Measurements from ENCODE around the gene TBK1. TPM values are rescaled to one million over a fixed set of nuclear protein-coding genes. Genes with fewer than 3 reads are reported as not detected.

The TBK1 gene
- total and polyA plus RNA-seq, 10 of the 15 experiments (the other 5 are each of a cell fraction or from before 2014, with no cell fraction given): 13.4 to 49.3 (median 37.7) TPM

DNA sequence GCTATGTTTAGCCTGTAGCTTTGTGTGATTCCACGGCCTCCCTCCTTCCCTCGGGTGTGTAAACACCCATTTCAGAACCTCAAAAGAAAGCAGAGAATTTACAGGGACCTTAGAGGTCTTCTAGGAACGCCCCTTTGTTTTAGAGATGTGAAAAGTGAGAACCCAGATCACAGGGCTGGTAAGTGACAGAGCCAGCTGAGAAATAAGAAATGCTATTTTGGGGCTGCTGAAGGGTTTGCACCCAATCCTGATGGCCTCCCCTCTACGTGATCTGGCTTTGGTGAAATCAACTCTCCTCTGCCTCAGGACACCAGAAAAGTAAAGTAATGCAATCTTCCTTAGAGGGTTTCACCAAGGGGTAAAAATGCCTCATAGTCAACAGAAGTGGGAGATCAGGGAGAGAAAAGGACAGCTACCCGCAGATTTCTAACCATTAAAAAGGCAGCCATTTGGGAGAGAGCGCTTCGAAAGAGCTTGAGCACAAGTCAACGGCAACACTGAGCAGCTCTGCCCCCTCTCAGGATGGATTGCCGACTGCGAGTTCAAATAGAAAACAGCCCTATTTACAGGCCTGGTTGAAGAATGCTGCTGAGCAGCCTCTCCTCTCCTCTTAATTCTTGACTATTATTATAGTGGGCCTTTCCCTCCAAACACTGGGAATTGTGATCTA lies 79.9 kb downstream of the TBK1 start:
- no TSS peak for BruUV-seq (replicated peaks)
- in situ Hi-C loops (cut with MboI): no loop called here

More for the DNA sequence above, 79.9 kb downstream of the TBK1 start:
- H4K20me1 ChIP-seq (ENCODE audit: control insufficient read depth, insufficient read depth): no peaks in the 10 kb centered on the region
- TF ChIP-seq CHD4 (IDR thresholded peaks at IDR 0.05): no peak
- no peak for TF ChIP-seq PAX5 (IDR thresholded peaks at IDR 0.05; ENCODE audit: borderline replicate concordance, low read depth, low read length)
- TF ChIP-seq ZNF687 (IDR thresholded peaks at IDR 0.05): no peak
- no peak for TF ChIP-seq MEF2A (IDR thresholded peaks at IDR 0.05; ENCODE audit: insufficient read depth, low read depth, low read length)
- TF ChIP-seq SMARCA5 (IDR thresholded peaks at IDR 0.05): no peak
- no peak for TF ChIP-seq RUNX3 (IDR thresholded peaks at IDR 0.05; ENCODE audit: low read length)
- H3K27me3 ChIP-seq (replicated peaks in 1 of 2; ENCODE audit: control insufficient read depth in 2 of 2, insufficient read depth in 2 of 2, low read length in 1 of 2): no peaks in the 10 kb centered on the region
- H3K4me3 ChIP-seq: no peak overlapping the region
- ATAC-seq: peak; percentile 37; the same call in 2 of the 3 replicates
- no peak overlapping the region for H3K9ac ChIP-seq (ENCODE audit: control insufficient read depth, insufficient read depth, low read length)
- H3K9me3 ChIP-seq (replicated peaks; ENCODE audit: control insufficient read depth, insufficient read depth, low read length): no peaks in the 10 kb centered on the region
- H3K36me3 ChIP-seq (ENCODE audit: control insufficient read depth in 2 of 2, insufficient read depth in 2 of 2, low read length in 1 of 2): no peaks in the 10 kb centered on the region
- no peak for DNase-seq (ENCODE audit: low read depth, low spot score)
- intact Hi-C loops (cut with micrococcal nuclease; ENCODE audit: unreplicated experiment): no loop called here
- no peak overlapping the region for H2AFZ ChIP-seq (ENCODE audit: control insufficient read depth, low read depth, low read length)
- no peaks in the 10 kb centered on the region for H3K4me1 ChIP-seq (ENCODE audit: control insufficient read depth, insufficient read depth, low read length)
- ChIA-PET SMC1A (ENCODE audit: uncharacterized antibody, unreplicated experiment) (interaction anchor here (3.2 kb wide), 1 partner anchor 17 kb away, joined by 14 read pairs; no protein-coding TSS in a partner anchor), RAD21 (ENCODE audit: unreplicated experiment) (interaction anchor here (0.9 kb wide), 1 partner anchor 17 kb away, joined by 3 read pairs; no protein-coding TSS in a partner anchor), POLR2A (no interaction called here), CTCF (interaction anchor here (0.6 to 1.7 kb wide), 2 partner anchors 9 to 65 kb away, joined by 3 read pairs; no protein-coding TSS in a partner anchor)
- H3K4me2 ChIP-seq (ENCODE audit: control insufficient read depth, insufficient read depth): no peak overlapping the region
- no peak overlapping the region for H3K27ac ChIP-seq (ENCODE audit: control insufficient read depth, insufficient read depth)
- H3K79me2 ChIP-seq (ENCODE audit: control insufficient read depth, insufficient read depth, low read length): no peaks in the 10 kb centered on the region
- WGBS (ENCODE audit: insufficient coverage, insufficient replicate concordance, low lambda C conversion rate, missing lambda C conversion rate): 60% methylated on average over 10 of the region's 10 CpGs
- no peak for FAIRE-seq

Data from GM12878 (cell line).